CD14-positive monocyte (primary cell): ENCODE measurements around the gene KIAA1755. TPM values are rescaled to one million over a fixed set of nuclear protein-coding genes. Genes with fewer than 3 reads are reported as not detected.

Experiments
- DNase-seq, 3 donors: peaks; one replicate each; pipeline ENCODE4 v3.0.0-alpha.2; 2011 to 2022
- H2AFZ ChIP-seq: 2 replicates; pipeline ENCODE4 v1.6.0; 2012; ENCODE audit warnings: mild to moderate bottlenecking, low read depth, low read length, inconsistent platforms; ENCODE audit not compliant: insufficient read depth, poor library complexity, severe bottlenecking
- H3K27ac ChIP-seq, 2 donors: 1 replicate in 1 of 2; 2 replicates in 1 of 2; pipeline ENCODE4 v1.5.1; 2012 to 2013; ENCODE audit warnings: low read length in 2 of 2, control low read depth in 1 of 2, inconsistent platforms in 1 of 2, low read depth in 1 of 2, mild to moderate bottlenecking in 1 of 2
- H3K27me3 ChIP-seq, 2 donors: one replicate each; pipeline versions ENCODE4 v1.6.0 to v1.6.1; 2011 to 2013; ENCODE audit warnings: low read length in 2 of 2; ENCODE audit not compliant: control insufficient read depth in 2 of 2, insufficient read depth in 2 of 2
- H3K36me3 ChIP-seq, 2 donors: replicated peaks in 1 of 2; 1 replicate in 1 of 2; 2 replicates in 1 of 2; pipeline versions ENCODE4 v1.5.1 to v1.6.1; 2012 to 2013; ENCODE audit warnings: low read length in 2 of 2, control low read depth in 1 of 2, inconsistent platforms in 1 of 2, mild to moderate bottlenecking in 1 of 2; ENCODE audit not compliant: insufficient read depth in 2 of 2, control insufficient read depth in 1 of 2
- H3K4me1 ChIP-seq, 2 donors: 1 replicate in 1 of 2; 2 replicates in 1 of 2; pipeline versions ENCODE4 v1.5.1 to v1.6.1; 2012 to 2013; ENCODE audit warnings: low read length in 2 of 2, control low read depth in 1 of 2, inconsistent platforms in 1 of 2, mild to moderate bottlenecking in 1 of 2, moderate library complexity in 1 of 2; ENCODE audit not compliant: insufficient read depth in 2 of 2, control insufficient read depth in 1 of 2
- H3K4me2 ChIP-seq: replicated peaks from 2 replicates; pipeline ENCODE3; 2012; ENCODE audit warnings: low read length, moderate library complexity, mild to moderate bottlenecking; ENCODE audit not compliant: poor library complexity, severe bottlenecking; ENCODE audit errors: extremely low read depth
- H3K4me3 ChIP-seq, 3 experiments: fragments of 200-600 bp in 1 of 3; sonication (generic) in 1 of 3; replicated peaks in 1 of 3; 1 replicate in 2 of 3; 2 replicates in 1 of 3; pipeline ENCODE4 v1.5.1; 2011 to 2013; ENCODE audit warnings: low read length in 3 of 3, mild to moderate bottlenecking in 3 of 3, control low read depth in 2 of 3, low read depth in 2 of 3, inconsistent platforms in 1 of 3, moderate library complexity in 1 of 3
- H3K79me2 ChIP-seq: 2 replicates; pipeline ENCODE4 v1.6.0; 2012; ENCODE audit warnings: mild to moderate bottlenecking, control low read depth, inconsistent platforms, low read length, moderate library complexity; ENCODE audit not compliant: insufficient read depth
- H3K9ac ChIP-seq: 2 replicates; pipeline ENCODE4 v1.6.0; 2017; ENCODE audit warnings: low read length, mild to moderate bottlenecking; ENCODE audit not compliant: insufficient read depth, poor library complexity, severe bottlenecking
- H3K9me3 ChIP-seq, 2 donors: replicated peaks in 1 of 2; 1 replicate in 1 of 2; 2 replicates in 1 of 2; pipeline versions ENCODE4 v1.5.1 to v1.6.1; 2012 to 2013; ENCODE audit warnings: low read length in 2 of 2, control low read depth in 1 of 2; ENCODE audit not compliant: control insufficient read depth in 1 of 2, insufficient read depth in 1 of 2
- H4K20me1 ChIP-seq: 2 replicates; pipeline ENCODE4 v1.6.0; 2012; ENCODE audit warnings: mild to moderate bottlenecking, low read length, control low read depth, moderate library complexity; ENCODE audit not compliant: insufficient read depth
- H3K27ac Mint-ChIP-seq, 7 donors: one replicate each; pipeline ENCODE4 v1.8.0; 2020; ENCODE audit warnings: mild to moderate bottlenecking in 7 of 7, mixed read lengths in 7 of 7, moderate library complexity in 6 of 7, inconsistent platforms in 2 of 7
- H3K27me3 Mint-ChIP-seq, 3 donors: one replicate each; pipeline ENCODE4 v1.8.0; 2021 to 2022; ENCODE audit warnings: low read depth in 3 of 3, mild to moderate bottlenecking in 3 of 3, mixed read lengths in 3 of 3, moderate library complexity in 3 of 3, inconsistent platforms in 1 of 3
- H3K36me3 Mint-ChIP-seq, 2 donors: one replicate each; pipeline ENCODE4 v1.8.0; 2020; ENCODE audit warnings: mixed read lengths in 2 of 2, inconsistent platforms in 1 of 2, mild to moderate bottlenecking in 1 of 2
- H3K4me1 Mint-ChIP-seq: one replicate; pipeline ENCODE4 v1.8.0; 2020; ENCODE audit warnings: mild to moderate bottlenecking, mixed read lengths
- H3K4me3 Mint-ChIP-seq, 2 donors: one replicate each; pipeline ENCODE4 v1.8.0; 2020; ENCODE audit warnings: mild to moderate bottlenecking in 2 of 2, mixed read lengths in 2 of 2, moderate library complexity in 1 of 2
- H3K9me3 Mint-ChIP-seq, 7 donors: one replicate each; pipeline ENCODE4 v1.8.0; 2020 to 2022; ENCODE audit warnings: mixed read lengths in 7 of 7, mild to moderate bottlenecking in 6 of 7, moderate library complexity in 6 of 7, inconsistent platforms in 2 of 7
- CTCF ChIP-seq: fragments of 200-600 bp; IDR thresholded peaks from one replicate; pipeline ENCODE4 v1.8.0; 2022; ENCODE audit warnings: antibody characterized with exemption, mild to moderate bottlenecking
- WGBS: methylation state at CpG from one replicate; pipeline ENCODE4 v1.1.5; 2013; ENCODE audit warnings: missing lambda C conversion rate; ENCODE audit not compliant: insufficient coverage; 5-methylcytosine and 5-hydroxymethylcytosine counted together
- intact Hi-C, 2 donors: fragments of 100-400 bp; cut with micrococcal nuclease; formaldehyde crosslinking; loops; one replicate each; pipeline versions ENCODE4 v1.15.0 to v1.15.1; 2023
- polyA plus RNA-seq, 3 donors: library from polyadenylated mRNA; depleted of rRNA in 1 of 3; unstranded in 2 of 3; stranded (reverse) in 1 of 3; fragments of 300-500 nt in 2 of 3; fragments of >200 nt in 1 of 3; fragmentation: Illumina TruSeq in 2 of 3; gene quantifications; 1 replicate in 2 of 3; 2 replicates in 1 of 3; pipeline ENCODE4 v1.2.3, GENCODE V29; 2012 to 2021

The KIAA1755 gene
- polyA plus RNA-seq, 3 donors: not detected

GRCh38 chr20:38294076-38294591, 33.6 kb upstream of the KIAA1755 start:
- DNase-seq: peak; percentile 21 to 53 (median 42)
- Histone ChIP-seq H3K4me3 (peak overlapping the region in 1 of 3 experiments; percentile 26), H3K4me2 (peak overlapping the region; percentile 9), H4K20me1 (no peaks in the 10 kb centered on the region), H3K4me1 (peaks cover 84 to 88% of the 10 kb centered on the region in 2 donors), H2AFZ (no peak overlapping the region), H3K9ac (no peak overlapping the region), H3K36me3 (no peaks in the 10 kb centered on the region), H3K27me3 (no peaks in the 10 kb centered on the region), H3K9me3 (no peaks in the 10 kb centered on the region), H3K27ac (peak overlapping the region; percentile 27 to 51), H3K79me2 (no peaks in the 10 kb centered on the region)
- H3K9me3 Mint-ChIP-seq: no peaks in the 10 kb centered on the region
- H3K27ac Mint-ChIP-seq: peak overlapping the region in 5 of 7 donors; percentile 15 to 83 (median 54)
- 53% methylated on average over 11 of the region's 11 CpGs for WGBS
- H3K4me3 Mint-ChIP-seq: no peak overlapping the region
- intact Hi-C loops: no loop called here
- peaks cover 0 to 3% (median 3%) of the 10 kb centered on the region in 3 donors for H3K27me3 Mint-ChIP-seq
- H3K36me3 Mint-ChIP-seq: no peaks in the 10 kb centered on the region
- peaks cover 83% of the 10 kb centered on the region for H3K4me1 Mint-ChIP-seq
- TF ChIP-seq CTCF: no peak

GRCh38 chr20:38293491-38294065, 33.0 kb upstream of the KIAA1755 start:
- H3K4me2 ChIP-seq: peak overlapping the region; percentile 9
- no peaks in the 10 kb centered on the region for H3K9me3 ChIP-seq
- 46% methylated on average over 2 of the region's 7 CpGs for WGBS
- Mint-ChIP-seq H3K4me1 (peaks cover 83% of the 10 kb centered on the region), H3K4me3 (no peak overlapping the region), H3K27me3 (peaks cover 0 to 3% (median 3%) of the 10 kb centered on the region in 3 donors), H3K9me3 (no peaks in the 10 kb centered on the region), H3K27ac (peak overlapping the region in 5 of 7 donors; percentile 15 to 83 (median 54)), H3K36me3 (no peaks in the 10 kb centered on the region)
- H2AFZ ChIP-seq: no peak overlapping the region
- no peaks in the 10 kb centered on the region for H3K79me2 ChIP-seq
- TF ChIP-seq CTCF: no peak
- no peaks in the 10 kb centered on the region for H3K36me3 ChIP-seq
- no peaks in the 10 kb centered on the region for H3K27me3 ChIP-seq
- H3K4me3 ChIP-seq: peak overlapping the region in 1 of 3 experiments; percentile 26
- peaks cover 84 to 88% of the 10 kb centered on the region in 2 donors for H3K4me1 ChIP-seq
- H3K9ac ChIP-seq: peak overlapping the region; percentile 6
- intact Hi-C loops: no loop called here
- H4K20me1 ChIP-seq: no peaks in the 10 kb centered on the region
- peak overlapping the region; percentile 27 to 51 for H3K27ac ChIP-seq
- DNase-seq: no peak
